COLO668 (cell line): ENCODE data around the gene SEPTIN8.

Source experiments
- DNase-seq: peaks from one replicate; lab custom pipeline; 2025; ENCODE audit not compliant: unreplicated experiment; lab: John Stamatoyannopoulos, UW

Gene SEPTIN8

GRCh38 chr5:132777209-132778069 is at the start of gene SEPTIN8:
Gene SEPTIN8, minus strand, starts transcription at chr5:132777239. Its CDS starts 102 bp downstream, at chr5:132777137.
- DNase-seq = peak; percentile 46

- DNase-seq = no peak
These were observed 49.5 kb upstream of the SEPTIN8 start for GRCh38 chr5:132826424-132827082.

- DNase-seq = no peak
These were observed 48.9 kb upstream of the SEPTIN8 start for GRCh38 chr5:132825834-132826391.

- DNase-seq = no peak
These were observed 48.2 kb upstream of the SEPTIN8 start for GRCh38 chr5:132825033-132825833.

GRCh38 chr5:132824426-132824825 is 47.4 kb upstream of the SEPTIN8 start:
- no peak for DNase-seq

- no peak for DNase-seq
These were observed 46.5 kb upstream of the SEPTIN8 start for GRCh38 chr5:132823481-132824050.

GRCh38 chr5:132822650-132823480 is 45.8 kb upstream of the SEPTIN8 start:
- peak; percentile 52 for DNase-seq

GRCh38 chr5:132821791-132822190 is 44.8 kb upstream of the SEPTIN8 start:
- DNase-seq = no peak

GRCh38 chr5:132821350-132821749 is 44.3 kb upstream of the SEPTIN8 start:
- DNase-seq = no peak

GRCh38 chr5:132820162-132820754 is 43.2 kb upstream of the SEPTIN8 start:
- peak; percentile 85 for DNase-seq

- no peak for DNase-seq
These were observed 42.4 kb upstream of the SEPTIN8 start for GRCh38 chr5:132819468-132819867.

- DNase-seq = no peak
These were observed 40.0 kb upstream of the SEPTIN8 start for GRCh38 chr5:132817011-132817410.

- no peak for DNase-seq
These were observed 39.5 kb upstream of the SEPTIN8 start for GRCh38 chr5:132816554-132816953.

- no peak for DNase-seq
These were observed 39.0 kb upstream of the SEPTIN8 start for GRCh38 chr5:132816083-132816482.

GRCh38 chr5:132815454-132815853 is 38.4 kb upstream of the SEPTIN8 start:
- DNase-seq = no peak

- no peak for DNase-seq
These were observed 37.7 kb upstream of the SEPTIN8 start for GRCh38 chr5:132814503-132815294.

GRCh38 chr5:132813599-132814502 is 36.8 kb upstream of the SEPTIN8 start:
- DNase-seq = peak; percentile 58
